Keratinocyte (primary cell): ENCODE data around the gene SLCO4C1. TPM values are rescaled to one million over a fixed set of nuclear protein-coding genes. Genes with fewer than 3 reads are reported as not detected.

Source experiments
- DNase-seq: peaks from one replicate; pipeline ENCODE4 v3.0.0-alpha.2; 2011; ENCODE audit warnings: low read depth, missing footprints, low spot score
- FAIRE-seq: peaks from 2 replicates; lab custom pipeline; 2011; peaks lifted over from hg19 to GRCh38; lab: Jason Lieb, UNC
- H2AFZ ChIP-seq: 2 replicates; pipeline ENCODE4 v1.6.0; 2012; ENCODE audit warnings: low read length, control low read depth, inconsistent platforms; ENCODE audit not compliant: control insufficient read depth
- H3K27ac ChIP-seq: 2 replicates; pipeline ENCODE4 v1.5.1; 2011; ENCODE audit warnings: low read length; ENCODE audit not compliant: control insufficient read depth, insufficient read depth
- H3K27me3 ChIP-seq: 3 replicates; pipeline ENCODE4 v1.6.0; 2011; ENCODE audit warnings: low read length; ENCODE audit not compliant: control insufficient read depth, insufficient read depth; ENCODE audit errors: extremely low read depth
- H3K36me3 ChIP-seq, 2 experiments: 2 replicates in 1 of 2; 3 replicates in 1 of 2; pipeline ENCODE4 v1.5.1; 2011; ENCODE audit warnings: low read length in 2 of 2, mild to moderate bottlenecking in 1 of 2; ENCODE audit not compliant: control insufficient read depth in 2 of 2, insufficient read depth in 2 of 2; ENCODE audit errors: extremely low read depth in 1 of 2
- H3K4me1 ChIP-seq: 3 replicates; pipeline ENCODE4 v1.5.1; 2011; ENCODE audit warnings: low read length; ENCODE audit not compliant: control insufficient read depth, insufficient read depth; ENCODE audit errors: extremely low read depth
- H3K4me2 ChIP-seq: 3 replicates; pipeline ENCODE4 v1.6.0; 2011; ENCODE audit warnings: low read depth, low read length; ENCODE audit not compliant: control insufficient read depth, insufficient read depth; ENCODE audit errors: extremely low read depth
- H3K4me3 ChIP-seq, 3 experiments: fragments of 200-600 bp in 1 of 3; sonication (generic) in 1 of 3; 2 replicates in 2 of 3; 3 replicates in 1 of 3; pipeline ENCODE4 v1.5.1; 2011 to 2016; ENCODE audit warnings: low read length in 3 of 3, mild to moderate bottlenecking in 3 of 3, control low read depth in 2 of 3, inconsistent platforms in 1 of 3, low read depth in 1 of 3, mixed read lengths in 1 of 3, mixed run types in 1 of 3, moderate library complexity in 1 of 3; ENCODE audit not compliant: control insufficient read depth in 2 of 3, insufficient read depth in 2 of 3; ENCODE audit errors: extremely low read depth in 1 of 3
- H3K79me2 ChIP-seq: 2 replicates; pipeline ENCODE4 v1.6.0; 2012; ENCODE audit warnings: low read length; ENCODE audit not compliant: control insufficient read depth, insufficient read depth
- H3K9ac ChIP-seq: 3 replicates; pipeline ENCODE4 v1.6.0; 2011; ENCODE audit warnings: low read length; ENCODE audit not compliant: control insufficient read depth, insufficient read depth; ENCODE audit errors: extremely low read depth
- H3K9me1 ChIP-seq: 3 replicates; pipeline ENCODE4 v1.6.0; 2011; ENCODE audit warnings: low read length; ENCODE audit not compliant: control insufficient read depth, insufficient read depth; ENCODE audit errors: extremely low read depth
- H3K9me3 ChIP-seq: 2 replicates; pipeline ENCODE4 v1.5.1; 2012; ENCODE audit warnings: low read depth, low read length; ENCODE audit not compliant: control insufficient read depth
- H4K20me1 ChIP-seq: 3 replicates; pipeline ENCODE4 v1.6.0; 2011; ENCODE audit warnings: low read length; ENCODE audit not compliant: control insufficient read depth, insufficient read depth; ENCODE audit errors: extremely low read depth
- EZH2 ChIP-seq: IDR thresholded peaks from one replicate; pipeline ENCODE4 v1.6.1; 2012; ENCODE audit warnings: inconsistent platforms, mild to moderate bottlenecking, low read length, moderate library complexity
- dilution Hi-C: fragments of 300-500 bp; cut with MboI; formaldehyde crosslinking; loops from one replicate; pipeline ENCODE4 v1.7.0; 2020; ENCODE audit warnings: low sequenced_read_pairs; ENCODE audit not compliant: extremely low pct_ligation_motif_present
- polyA plus RNA-seq, 5 experiments: library from polyadenylated mRNA; depleted of rRNA in 3 of 5; stranded (reverse) in 3 of 5; stranded (forward) in 1 of 5; unstranded in 1 of 5; fragments of >200 nt; gene quantifications; 1 replicate in 1 of 5; 2 replicates in 3 of 5; 3 replicates in 1 of 5; pipeline versions ENCODE4 v1.2.1 to v1.2.3, GENCODE V29; 2011 to 2012; ENCODE audit warnings: missing spikeins in 2 of 5, low read depth in 1 of 5, low replicate concordance in 1 of 5
- TF ChIP-seq, protein P1 (sequence below), 3 experiments: IDR thresholded peaks in 1 of 3; conservative IDR thresholded peaks in 1 of 3; optimal IDR thresholded peaks in 1 of 3; 2 replicates in 2 of 3; 3 replicates in 1 of 3; pipeline versions ENCODE3 to v1.5.1; 2011; ENCODE audit warnings: low read length in 3 of 3, mild to moderate bottlenecking in 3 of 3, moderate library complexity in 2 of 3, control low read depth in 1 of 3, inconsistent platforms in 1 of 3; ENCODE audit not compliant: insufficient read depth in 2 of 3; ENCODE audit errors: extremely low read depth in 1 of 3

SLCO4C1 gene
- polyA plus RNA-seq, 1 donor (not counting 4 experiments of a cell fraction or from before 2014, with no cell fraction given), result 0.01 TPM

DNA sequence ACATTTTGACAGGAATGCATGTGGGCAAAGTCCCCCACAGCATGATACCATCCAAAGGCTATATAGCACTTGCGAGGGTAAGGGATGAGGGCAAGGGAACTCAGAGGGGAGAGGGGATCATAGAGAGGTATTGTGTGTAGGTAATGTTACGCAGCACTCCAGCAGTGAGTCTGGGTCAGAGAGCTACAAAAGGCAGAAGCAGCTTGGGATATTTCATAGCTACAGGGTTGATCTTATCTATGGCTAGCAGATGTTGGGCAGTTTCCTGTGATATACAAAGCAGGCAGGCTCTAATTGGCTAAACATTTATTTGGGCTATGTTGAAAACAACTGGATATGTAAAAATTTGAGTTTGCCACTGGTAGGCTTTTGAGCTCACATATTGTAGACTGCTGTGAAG lies 17.8 kb upstream of the SLCO4C1 start:
- FAIRE-seq (no peak), DNase-seq (no peak)
- Histone ChIP-seq H3K27me3 (no peaks in the 10 kb centered on the region), H3K9me1 (no peaks in the 10 kb centered on the region), H3K4me2 (no peak overlapping the region), H3K4me1 (no peaks in the 10 kb centered on the region), H3K79me2 (no peaks in the 10 kb centered on the region), H3K27ac (no peak overlapping the region), H3K4me3 (no peak overlapping the region), H3K36me3 (no peaks in the 10 kb centered on the region), H3K9me3 (no peaks in the 10 kb centered on the region), H4K20me1 (no peaks in the 10 kb centered on the region), H2AFZ (no peak overlapping the region), H3K9ac (no peak overlapping the region)
- dilution Hi-C loops, result no loop called here
- no peak for TF ChIP-seq EZH2
- TF ChIP-seq, protein P1, sequence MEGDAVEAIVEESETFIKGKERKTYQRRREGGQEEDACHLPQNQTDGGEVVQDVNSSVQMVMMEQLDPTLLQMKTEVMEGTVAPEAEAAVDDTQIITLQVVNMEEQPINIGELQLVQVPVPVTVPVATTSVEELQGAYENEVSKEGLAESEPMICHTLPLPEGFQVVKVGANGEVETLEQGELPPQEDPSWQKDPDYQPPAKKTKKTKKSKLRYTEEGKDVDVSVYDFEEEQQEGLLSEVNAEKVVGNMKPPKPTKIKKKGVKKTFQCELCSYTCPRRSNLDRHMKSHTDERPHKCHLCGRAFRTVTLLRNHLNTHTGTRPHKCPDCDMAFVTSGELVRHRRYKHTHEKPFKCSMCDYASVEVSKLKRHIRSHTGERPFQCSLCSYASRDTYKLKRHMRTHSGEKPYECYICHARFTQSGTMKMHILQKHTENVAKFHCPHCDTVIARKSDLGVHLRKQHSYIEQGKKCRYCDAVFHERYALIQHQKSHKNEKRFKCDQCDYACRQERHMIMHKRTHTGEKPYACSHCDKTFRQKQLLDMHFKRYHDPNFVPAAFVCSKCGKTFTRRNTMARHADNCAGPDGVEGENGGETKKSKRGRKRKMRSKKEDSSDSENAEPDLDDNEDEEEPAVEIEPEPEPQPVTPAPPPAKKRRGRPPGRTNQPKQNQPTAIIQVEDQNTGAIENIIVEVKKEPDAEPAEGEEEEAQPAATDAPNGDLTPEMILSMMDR (optimal IDR thresholded peaks at IDR 0.05 in 1 of 3, IDR thresholded peaks at IDR 0.05 in 1 of 3, conservative IDR thresholded peaks at IDR 0.05 in 1 of 3; ENCODE audit: extremely low read depth in 1 of 3, insufficient read depth in 2 of 3, low read length in 3 of 3), result no peak

DNA sequence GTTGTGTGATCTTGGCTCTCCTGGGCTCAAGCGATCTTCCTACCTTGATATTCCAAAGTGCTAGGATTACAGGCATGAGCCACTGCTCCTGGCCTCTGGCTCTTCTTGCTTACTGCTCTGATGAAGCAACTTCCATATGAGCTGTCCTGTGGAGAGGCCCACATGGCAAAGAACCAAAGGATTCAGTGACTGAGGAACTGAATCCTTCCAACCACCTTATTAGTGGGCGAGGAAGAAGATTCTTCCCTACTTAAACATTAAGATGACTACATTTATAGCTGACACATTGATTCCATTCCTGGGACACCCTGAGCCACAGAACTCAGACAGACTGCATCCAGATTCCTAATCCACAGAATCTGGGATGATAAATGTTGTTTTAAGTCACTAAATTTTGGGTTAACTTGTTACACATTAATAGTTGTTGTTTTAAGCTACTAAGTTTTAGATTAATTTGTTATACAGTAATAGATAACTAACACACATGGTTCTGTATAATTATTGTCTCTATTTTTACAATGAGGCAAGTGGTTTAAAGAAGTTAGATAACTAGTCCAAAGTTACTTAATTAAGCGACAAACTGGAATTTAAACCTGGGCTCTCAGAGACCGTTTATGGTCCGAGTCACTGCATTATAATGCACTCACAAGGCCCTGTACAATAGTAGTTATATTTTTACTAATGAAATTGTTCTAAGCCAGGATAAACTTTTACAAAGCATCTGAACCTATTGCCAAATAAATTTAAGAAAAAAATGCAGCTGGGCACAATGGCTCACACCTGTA lies 16.7 kb upstream of the SLCO4C1 start:
- DNase-seq (no peak), FAIRE-seq (no peak)
- Histone ChIP-seq H3K79me2 (no peaks in the 10 kb centered on the region), H3K9me3 (no peaks in the 10 kb centered on the region), H3K9ac (no peak overlapping the region), H3K4me1 (no peaks in the 10 kb centered on the region), H3K4me2 (no peak overlapping the region), H4K20me1 (no peaks in the 10 kb centered on the region), H2AFZ (no peak overlapping the region), H3K27ac (no peak overlapping the region), H3K36me3 (no peaks in the 10 kb centered on the region), H3K4me3 (no peak overlapping the region), H3K27me3 (no peaks in the 10 kb centered on the region), H3K9me1 (no peaks in the 10 kb centered on the region)
- dilution Hi-C loops, result no loop called here
- TF ChIP-seq EZH2, result no peak
- TF ChIP-seq, protein P1 (optimal IDR thresholded peaks at IDR 0.05 in 1 of 3, IDR thresholded peaks at IDR 0.05 in 1 of 3, conservative IDR thresholded peaks at IDR 0.05 in 1 of 3; ENCODE audit: extremely low read depth in 1 of 3, insufficient read depth in 2 of 3, low read length in 3 of 3), result no peak
